HAP-1 (cell line): ENCODE results near the gene HHAT.
"Not testable (repeated sequence)": the region's sequence is repeated elsewhere in the genome, so short reads cannot be mapped to it uniquely, and the experiment has no call there.

Source experiments
- DNase-seq, 2 experiments: peaks; one replicate each; pipeline ENCODE4 v3.0.0-alpha.2; 2016 to 2020; ENCODE audit warnings: low spot score in 2 of 2
- H3K27me3 ChIP-seq: fragments of 250-450 bp; sonication (Bioruptor Pico); 2 replicates; pipeline ENCODE4 v1.5.1; 2020; ENCODE audit warnings: low read depth, mild to moderate bottlenecking, moderate library complexity
- H3K36me3 ChIP-seq: fragments of 250-450 bp; sonication (Bioruptor Pico); replicated peaks from 2 replicates; pipeline ENCODE4 v1.5.1; 2020; ENCODE audit warnings: mild to moderate bottlenecking
- H3K4me1 ChIP-seq: fragments of 250-450 bp; sonication (Bioruptor Pico); 2 replicates; pipeline ENCODE4 v1.5.1; 2020; ENCODE audit warnings: mild to moderate bottlenecking
- H3K4me3 ChIP-seq: fragments of 250-450 bp; sonication (Bioruptor Pico); 2 replicates; pipeline ENCODE4 v1.5.1; 2020; ENCODE audit warnings: mild to moderate bottlenecking, moderate library complexity
- H3K9me3 ChIP-seq: fragments of 250-450 bp; sonication (Bioruptor Pico); 2 replicates; pipeline ENCODE4 v1.5.1; 2020; ENCODE audit warnings: mild to moderate bottlenecking, moderate library complexity
- in situ Hi-C: fragments of 300-500 bp; cut with MboI; formaldehyde crosslinking; loops from 3 replicates; pipeline ENCODE4 v1.14.3; 2020; ENCODE audit warnings: low sequenced_read_pairs, inconsistent platforms, mixed read lengths

Gene HHAT

DNA sequence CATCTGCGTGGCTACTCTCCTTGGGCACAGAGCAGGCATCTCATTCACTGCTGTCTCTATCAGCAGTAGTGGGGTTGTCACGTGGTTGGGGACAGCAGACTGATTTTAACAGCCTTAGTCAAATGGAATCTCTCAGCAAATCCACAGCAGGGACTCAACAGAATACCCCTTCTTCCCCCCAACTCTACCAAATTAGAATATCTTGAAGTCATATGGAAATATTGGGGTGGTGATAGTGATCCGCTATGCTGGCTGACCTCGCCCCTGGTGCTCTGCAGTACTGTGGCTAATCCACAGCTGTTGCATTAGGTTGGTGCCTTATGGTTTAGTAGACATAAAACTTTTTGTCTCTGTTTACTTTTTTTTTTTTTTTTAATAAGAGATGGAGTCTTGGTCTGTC is 23.9 kb downstream of the HHAT start:
- Histone ChIP-seq H3K9me3 (no peaks in the 10 kb centered on the region), H3K27me3 (0 out of 2 replicates have a peak, but pooled peaks cover 2% of the 10 kb centered on the region), H3K4me3 (no peak overlapping the region), H3K4me1 (no peaks in the 10 kb centered on the region), H3K36me3 (no peaks in the 10 kb centered on the region)
- in situ Hi-C loops = no loop called here
- no peak for DNase-seq

GRCh38 chr1:210354305-210354704 is 25.6 kb downstream of the HHAT start:
- H3K4me1 ChIP-seq, H3K27me3 ChIP-seq, in situ Hi-C loops, H3K9me3 ChIP-seq, H3K4me3 ChIP-seq, DNase-seq, H3K36me3 ChIP-seq: not testable (repeated sequence)

GRCh38 chr1:210358626-210359025 is 29.9 kb downstream of the HHAT start:
- Histone ChIP-seq H3K9me3 (no peaks in the 10 kb centered on the region), H3K4me1 (peaks cover 6% of the 10 kb centered on the region; the same call in 1 of the 2 replicates), H3K4me3 (no peak overlapping the region), H3K36me3 (no peaks in the 10 kb centered on the region), H3K27me3 (no peaks in the 10 kb centered on the region)
- in situ Hi-C loops = no loop called here
- no peak for DNase-seq

GRCh38 chr1:210359255-210359654 is 30.6 kb downstream of the HHAT start:
- H3K4me1 ChIP-seq = peaks cover 6% of the 10 kb centered on the region; the same call in 1 of the 2 replicates
- in situ Hi-C loops = no loop called here
- no peaks in the 10 kb centered on the region for H3K27me3 ChIP-seq
- H3K4me3 ChIP-seq = no peak overlapping the region
- no peaks in the 10 kb centered on the region for H3K9me3 ChIP-seq
- DNase-seq = no peak
- H3K36me3 ChIP-seq = no peaks in the 10 kb centered on the region

DNA sequence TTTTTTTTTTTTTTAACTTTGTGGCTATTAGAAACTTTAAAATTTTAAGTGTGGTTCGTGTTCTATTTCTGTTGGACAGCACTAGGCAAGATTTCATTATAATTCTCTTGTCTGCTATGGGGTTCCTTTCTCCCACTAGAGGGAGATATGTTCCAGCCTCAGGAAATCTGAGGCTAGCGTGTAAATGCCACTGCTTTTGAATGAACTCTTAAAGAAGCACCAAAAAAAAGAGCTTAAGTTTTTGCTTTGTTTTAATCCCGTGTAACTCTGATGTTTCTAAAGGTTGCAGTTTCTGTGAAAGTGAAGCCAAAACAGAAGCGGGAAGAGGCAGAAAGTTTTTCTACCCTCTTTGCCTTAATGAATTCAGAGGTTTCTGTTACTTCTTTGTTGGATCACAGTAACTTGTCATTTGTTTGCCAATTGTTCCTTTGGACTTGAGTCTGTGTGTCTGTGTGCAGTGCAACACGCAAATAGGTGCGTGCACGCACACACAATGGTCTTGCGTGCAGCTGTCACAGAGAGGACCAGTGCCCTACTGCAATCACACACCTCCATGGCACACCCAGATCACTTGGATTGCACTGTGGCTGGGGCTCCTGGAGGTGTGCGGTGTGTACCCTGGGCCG is 32.3 kb downstream of the HHAT start:
- H3K4me1 ChIP-seq = peaks cover 6% of the 10 kb centered on the region; the same call in 1 of the 2 replicates
- in situ Hi-C loops = no loop called here
- DNase-seq = peak; percentile 16 to 76
- H3K27me3 ChIP-seq = no peaks in the 10 kb centered on the region
- no peaks in the 10 kb centered on the region for H3K9me3 ChIP-seq
- H3K4me3 ChIP-seq = no peak overlapping the region
- H3K36me3 ChIP-seq = no peaks in the 10 kb centered on the region

DNA sequence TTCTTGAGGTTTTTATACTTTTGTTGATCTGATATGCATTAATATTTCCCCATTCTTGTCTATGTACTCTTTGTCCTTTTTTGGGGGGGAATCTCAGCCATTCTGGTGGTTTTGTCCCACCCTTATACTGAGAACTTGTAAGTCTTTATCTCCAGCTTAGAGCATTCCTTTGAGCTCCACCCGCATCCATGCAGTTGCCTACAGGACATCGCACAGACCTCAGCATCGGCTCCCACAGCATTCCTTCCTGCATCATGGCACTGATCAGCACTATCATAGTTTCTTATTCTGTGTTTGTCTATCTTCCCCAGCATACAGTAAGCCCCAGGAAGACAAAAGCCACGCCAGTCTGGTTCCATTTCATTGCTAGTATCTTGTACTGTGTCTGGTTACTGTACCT is 33.0 kb downstream of the HHAT start:
- Histone ChIP-seq H3K36me3 (no peaks in the 10 kb centered on the region), H3K27me3 (no peaks in the 10 kb centered on the region), H3K9me3 (no peaks in the 10 kb centered on the region), H3K4me3 (no peak overlapping the region), H3K4me1 (peaks cover 6% of the 10 kb centered on the region; the same call in 1 of the 2 replicates)
- in situ Hi-C loops = no loop called here
- DNase-seq = no peak

DNA sequence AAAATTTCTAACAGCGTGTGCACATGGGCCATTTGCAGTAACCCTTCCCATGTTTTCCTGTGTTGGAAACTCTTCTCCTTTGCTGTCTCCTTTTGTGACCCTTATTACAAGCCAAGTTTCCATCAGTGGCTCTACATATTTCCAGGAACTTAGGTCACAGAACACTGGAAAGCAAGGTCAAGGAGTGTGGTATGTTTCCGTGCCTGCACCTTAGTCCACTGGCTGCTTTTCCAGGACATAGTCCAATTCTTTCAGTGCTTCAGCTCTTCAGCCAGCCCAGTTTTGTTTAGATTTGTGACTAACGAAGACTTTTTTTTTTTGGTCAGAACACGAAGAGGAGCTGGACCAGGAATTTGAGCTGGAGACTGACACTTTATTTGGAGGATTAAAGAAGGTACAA is 33.8 kb downstream of the HHAT start:
- in situ Hi-C loops = no loop called here
- Histone ChIP-seq H3K4me1 (peaks cover 6% of the 10 kb centered on the region; the same call in 1 of the 2 replicates), H3K4me3 (no peak overlapping the region), H3K36me3 (no peaks in the 10 kb centered on the region), H3K9me3 (no peaks in the 10 kb centered on the region), H3K27me3 (no peaks in the 10 kb centered on the region)
- no peak for DNase-seq

DNA sequence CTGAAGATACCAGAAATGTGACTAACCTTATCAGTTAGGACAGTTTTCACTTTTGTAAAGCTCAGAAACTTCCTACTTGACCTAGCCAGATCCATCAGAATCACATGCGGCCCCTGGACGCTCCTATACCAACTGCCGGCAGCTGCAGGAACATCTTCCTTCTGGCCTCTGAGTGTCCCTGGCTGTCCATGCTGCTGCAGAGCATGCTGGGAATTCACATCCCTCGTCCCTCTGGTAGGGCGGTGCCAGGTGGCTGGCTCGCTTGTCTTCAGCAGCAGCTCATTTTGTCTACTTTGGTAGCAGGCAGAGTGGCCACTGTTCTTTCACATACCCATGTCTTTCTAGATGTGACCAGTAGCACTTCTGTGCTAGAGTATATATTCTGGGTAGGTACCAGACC is 34.4 kb downstream of the HHAT start:
- peaks cover 6% of the 10 kb centered on the region; the same call in 1 of the 2 replicates for H3K4me1 ChIP-seq
- H3K27me3 ChIP-seq = no peaks in the 10 kb centered on the region
- H3K4me3 ChIP-seq = no peak overlapping the region
- DNase-seq = no peak
- in situ Hi-C loops = no loop called here
- H3K36me3 ChIP-seq = no peaks in the 10 kb centered on the region
- H3K9me3 ChIP-seq = no peaks in the 10 kb centered on the region

- Histone ChIP-seq H3K36me3 (no peaks in the 10 kb centered on the region), H3K4me3 (no peak overlapping the region), H3K4me1 (peaks cover 6% of the 10 kb centered on the region; the same call in 1 of the 2 replicates), H3K27me3 (no peaks in the 10 kb centered on the region), H3K9me3 (no peaks in the 10 kb centered on the region)
- no peak for DNase-seq
- in situ Hi-C loops = no loop called here
Measured at GRCh38 chr1:210364479-210364878, 35.8 kb downstream of the HHAT start.

- Histone ChIP-seq H3K4me1 (peaks cover 1% of the 10 kb centered on the region; the same call in 1 of the 2 replicates), H3K27me3 (no peaks in the 10 kb centered on the region), H3K36me3 (no peaks in the 10 kb centered on the region), H3K4me3 (no peak overlapping the region), H3K9me3 (no peaks in the 10 kb centered on the region)
- in situ Hi-C loops = no loop called here
- DNase-seq = no peak
Measured at GRCh38 chr1:210366767-210367166, 38.1 kb downstream of the HHAT start.

GRCh38 chr1:210367566-210367965 is 38.9 kb downstream of the HHAT start:
- DNase-seq = no peak
- Histone ChIP-seq H3K4me3 (no peak overlapping the region), H3K4me1 (peaks cover 9% of the 10 kb centered on the region), H3K27me3 (no peaks in the 10 kb centered on the region), H3K9me3 (no peaks in the 10 kb centered on the region), H3K36me3 (no peaks in the 10 kb centered on the region)
- in situ Hi-C loops = no loop called here

- Histone ChIP-seq H3K4me1 (peaks cover 19% of the 10 kb centered on the region), H3K36me3 (no peaks in the 10 kb centered on the region), H3K4me3 (no peak overlapping the region), H3K9me3 (no peaks in the 10 kb centered on the region), H3K27me3 (no peaks in the 10 kb centered on the region)
- no peak for DNase-seq
- in situ Hi-C loops = no loop called here
Measured at GRCh38 chr1:210369425-210369824, 40.7 kb downstream of the HHAT start.

- Histone ChIP-seq H3K4me3 (no peak overlapping the region), H3K27me3 (no peaks in the 10 kb centered on the region), H3K36me3 (no peaks in the 10 kb centered on the region), H3K4me1 (peaks cover 19% of the 10 kb centered on the region), H3K9me3 (no peaks in the 10 kb centered on the region)
- DNase-seq = no peak
- in situ Hi-C loops = no loop called here
Measured at GRCh38 chr1:210371916-210372315, 43.2 kb downstream of the HHAT start.

GRCh38 chr1:210372491-210372890 is 43.8 kb downstream of the HHAT start:
- in situ Hi-C loops = no loop called here
- H3K9me3 ChIP-seq = no peaks in the 10 kb centered on the region
- no peaks in the 10 kb centered on the region for H3K36me3 ChIP-seq
- peak; percentile 16 to 35 for DNase-seq
- no peak overlapping the region for H3K4me3 ChIP-seq
- H3K27me3 ChIP-seq = no peaks in the 10 kb centered on the region
- peaks cover 24% of the 10 kb centered on the region for H3K4me1 ChIP-seq
